ENCODE results near the gene FKBP7.
A peak's percentile ranks its signal among the peaks of the same experiment; 100 is the strongest.
"Not testable (repeated sequence)": the region's sequence is repeated elsewhere in the genome, so short reads cannot be mapped to it uniquely, and the experiment has no call there.

Gene FKBP7

GRCh38 chr2:178485356-178485755 lies 7.0 kb upstream of the FKBP7 start:
- no peak for DNase-seq (ENCODE audit: low read depth, low spot score)

DNA sequence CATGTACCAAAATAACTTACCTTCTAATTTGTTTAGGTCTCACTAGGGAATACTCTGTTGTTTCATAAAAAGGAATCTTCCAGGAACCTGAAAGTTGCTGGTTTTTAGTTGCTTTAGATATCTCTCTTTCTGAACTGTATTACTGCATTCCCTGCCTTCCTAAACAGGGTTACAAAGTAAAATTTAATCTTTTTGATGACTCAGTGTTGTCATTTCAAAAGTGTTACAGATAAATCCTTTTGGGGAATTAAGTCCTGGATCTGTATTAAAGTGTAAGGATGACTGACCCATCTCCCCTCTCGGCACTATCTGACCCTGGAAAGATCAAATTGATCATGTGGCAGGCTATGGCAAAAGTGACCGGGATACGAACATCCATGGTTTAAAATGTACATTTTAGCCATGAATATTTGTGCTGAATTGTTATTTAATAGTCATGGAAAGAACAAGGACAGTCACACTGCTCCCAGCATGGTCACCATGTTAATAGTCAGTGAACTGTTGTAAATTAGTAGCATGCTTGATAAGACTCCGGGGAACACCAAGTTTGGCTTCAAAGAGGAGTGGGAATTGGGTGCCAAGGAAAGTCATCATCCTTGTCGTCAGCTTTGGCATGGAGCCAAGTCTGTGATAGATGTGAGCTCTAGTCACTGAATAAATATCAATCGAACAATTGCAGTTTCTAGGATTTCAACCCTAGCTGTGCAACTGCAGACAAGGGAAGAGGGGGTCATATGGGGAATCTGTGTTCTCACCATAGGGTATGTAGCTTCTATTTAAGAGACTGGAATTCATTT lies 6.0 kb upstream of the FKBP7 start:
- peak; percentile 74 for DNase-seq (ENCODE audit: low read depth, low spot score)

- DNase-seq (ENCODE audit: low read depth, low spot score): no peak
These were observed 4.0 kb upstream of the FKBP7 start for GRCh38 chr2:178482437-178482836.

DNA sequence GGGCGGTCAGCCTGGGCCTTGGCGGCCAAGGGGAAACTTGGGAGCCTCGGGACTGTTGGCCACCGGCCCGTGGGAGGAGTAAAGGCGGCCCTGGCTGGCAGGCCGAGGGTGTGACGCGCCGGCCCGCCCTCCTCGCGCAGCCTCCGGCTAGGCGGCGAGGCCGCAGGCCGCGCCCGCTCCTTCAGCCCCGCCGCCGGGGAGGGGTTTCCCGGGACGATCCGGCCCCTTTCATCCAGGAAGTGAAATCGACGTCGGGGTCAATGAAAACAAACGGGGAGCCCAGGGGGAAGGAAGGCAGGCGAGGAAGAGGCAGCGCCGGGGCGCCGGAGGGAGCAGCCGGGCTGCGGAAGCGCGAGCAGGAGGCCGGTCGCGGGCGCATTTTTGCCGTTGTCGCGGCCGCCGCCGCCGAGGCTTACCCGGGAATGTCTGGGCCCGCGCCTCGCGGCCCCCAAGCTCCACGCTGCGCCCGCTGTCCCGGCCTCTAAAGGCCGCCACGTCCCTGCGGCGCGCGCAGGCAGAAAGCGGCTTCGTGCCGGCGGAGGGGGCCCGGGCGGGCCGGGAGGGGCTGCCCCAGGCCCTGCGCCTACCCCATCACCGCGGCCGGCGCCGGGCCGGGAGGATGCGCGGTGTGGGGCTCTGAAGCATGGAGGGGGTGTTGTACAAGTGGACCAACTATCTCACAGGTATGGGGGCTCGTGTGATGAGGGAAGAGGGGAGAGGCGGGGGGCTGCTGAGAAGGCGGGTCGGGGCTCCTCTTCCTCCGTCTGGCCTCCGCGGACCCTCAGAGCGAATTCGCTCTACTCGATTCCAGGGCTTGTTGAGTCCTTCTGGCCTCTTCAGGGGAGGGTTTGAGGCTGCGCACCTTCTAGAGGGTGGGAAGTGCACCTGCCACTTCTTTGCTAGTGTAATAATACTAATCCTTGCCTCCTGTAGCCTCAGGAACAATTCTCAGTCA lies 2.1 kb upstream of the FKBP7 start, which contains the start of gene PLEKHA3:
PLEKHA3 (plus strand) TSS at position 231 of the 955 bp plus-strand sequence; CDS start at position 644, 413 bp downstream.
- peak; percentile 99 for DNase-seq (ENCODE audit: low read depth, low spot score)

DNA sequence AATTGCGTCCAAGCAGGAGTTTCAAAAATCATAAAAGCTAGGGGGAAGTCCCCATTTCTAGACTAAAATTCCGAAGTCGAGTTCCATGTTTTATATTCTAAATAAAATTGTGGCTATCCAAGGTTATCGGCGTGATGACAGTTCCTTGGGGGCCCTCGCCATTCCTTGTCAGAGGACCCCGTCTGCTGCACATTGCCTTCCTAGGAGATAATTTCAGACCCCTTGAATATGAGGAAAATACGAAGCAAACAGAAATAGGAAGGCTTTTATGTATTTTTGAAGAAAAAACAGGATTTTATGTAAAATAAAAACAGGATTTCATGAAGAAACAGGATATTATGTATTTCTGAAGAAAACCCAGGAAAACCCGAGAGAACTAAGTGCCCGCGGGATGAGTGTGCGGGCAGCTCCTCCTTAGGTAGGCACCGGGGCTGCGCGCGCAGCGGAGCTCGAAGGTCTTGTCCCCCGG lies 1.4 kb upstream of the FKBP7 start:
- DNase-seq (ENCODE audit: low read depth, low spot score): no peak

DNA sequence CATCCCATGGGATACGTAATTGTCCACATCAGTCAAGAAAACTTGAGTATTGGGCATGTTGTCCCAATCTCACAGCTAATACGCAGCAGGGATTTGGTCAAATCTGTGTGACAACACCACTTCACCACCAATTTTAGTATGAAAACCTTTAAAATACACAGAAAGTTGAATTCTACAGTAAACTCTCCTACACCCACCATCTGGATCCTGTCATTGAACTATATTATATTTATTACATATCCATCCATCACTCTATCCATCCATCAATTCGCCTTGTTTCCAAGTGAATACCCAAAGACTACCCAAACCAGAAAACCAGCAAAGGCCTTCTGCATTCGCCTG lies 846 bp upstream of the FKBP7 start:
- DNase-seq (ENCODE audit: low read depth, low spot score): no peak

GRCh38 chr2:178478130-178478438 lies 316 bp downstream of the FKBP7 start:
- DNase-seq (ENCODE audit: low read depth, low spot score): no peak

GRCh38 chr2:178477443-178478129 lies 814 bp downstream of the FKBP7 start:
- peak; percentile 16 for DNase-seq (ENCODE audit: low read depth, low spot score)

GRCh38 chr2:178476477-178476876 lies 1.9 kb downstream of the FKBP7 start:
- no peak for DNase-seq (ENCODE audit: low read depth, low spot score)

DNA sequence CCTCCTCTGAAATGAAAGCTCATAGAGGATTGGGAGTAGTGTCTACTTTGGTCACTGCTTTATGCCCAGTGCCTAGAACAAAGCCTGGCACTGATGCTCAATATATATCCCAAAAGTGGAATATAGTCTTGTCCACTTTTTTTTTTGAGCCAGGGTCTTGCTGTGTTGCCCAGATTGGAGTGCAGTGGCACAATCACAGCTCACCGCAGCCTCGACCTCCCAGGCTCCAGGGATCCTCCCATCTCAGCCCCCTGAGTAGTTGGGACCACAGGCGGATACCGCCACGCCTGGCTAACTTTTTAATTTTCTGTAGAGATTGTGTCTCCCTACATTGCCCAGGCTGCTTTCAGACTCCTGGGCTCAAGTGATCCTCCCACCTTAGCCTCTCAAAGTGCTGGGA lies 3.8 kb downstream of the FKBP7 start:
- no peak for DNase-seq (ENCODE audit: low read depth, low spot score)

DNA sequence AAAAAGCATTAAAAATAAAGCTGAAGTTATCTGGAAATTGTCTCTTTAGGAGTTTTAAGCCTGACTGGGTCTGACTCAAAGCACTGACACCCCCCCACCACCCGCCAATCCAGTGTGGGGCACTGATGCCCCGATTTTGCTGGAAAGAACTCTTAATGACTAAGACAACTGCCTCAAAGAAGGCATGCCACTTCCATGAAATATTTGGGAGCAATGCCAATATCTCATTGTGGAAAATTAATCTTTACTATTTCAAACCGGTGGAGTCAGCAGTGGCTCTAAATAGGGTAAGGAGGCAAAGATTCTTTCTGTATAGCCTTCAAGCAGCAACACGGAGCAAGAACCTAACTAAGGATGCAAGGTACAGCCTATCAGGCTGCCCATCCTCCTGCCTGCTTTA lies 4.5 kb downstream of the FKBP7 start:
- DNase-seq (ENCODE audit: low read depth, low spot score): peak; percentile 15

DNA sequence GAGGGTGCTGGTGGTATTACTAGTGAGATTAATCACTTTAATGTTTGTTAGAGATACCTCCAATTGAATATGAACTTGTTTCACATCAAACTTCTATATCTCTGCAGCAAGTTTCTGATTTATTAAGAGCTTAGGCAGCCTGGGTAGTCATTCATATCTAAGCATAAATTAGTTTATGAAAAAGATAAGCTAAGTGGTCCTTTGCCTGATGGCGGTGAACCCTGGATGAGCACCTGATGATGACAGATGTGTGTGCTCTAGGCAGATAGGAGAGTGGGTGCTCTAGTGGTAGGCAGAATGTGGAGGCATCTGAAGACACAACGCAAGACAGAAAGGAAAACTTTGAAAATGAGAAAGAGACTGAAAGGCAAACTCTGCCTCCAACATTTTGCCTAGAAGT lies 5.0 kb downstream of the FKBP7 start:
- DNase-seq (ENCODE audit: low read depth, low spot score): no peak

GRCh38 chr2:178471313-178471712 lies 7.1 kb downstream of the FKBP7 start:
- not testable (repeated sequence) for DNase-seq (ENCODE audit: low read depth, low spot score)

- DNase-seq (ENCODE audit: low read depth, low spot score): no peak
These were observed 9.1 kb downstream of the FKBP7 start for GRCh38 chr2:178469219-178469849.

DNA sequence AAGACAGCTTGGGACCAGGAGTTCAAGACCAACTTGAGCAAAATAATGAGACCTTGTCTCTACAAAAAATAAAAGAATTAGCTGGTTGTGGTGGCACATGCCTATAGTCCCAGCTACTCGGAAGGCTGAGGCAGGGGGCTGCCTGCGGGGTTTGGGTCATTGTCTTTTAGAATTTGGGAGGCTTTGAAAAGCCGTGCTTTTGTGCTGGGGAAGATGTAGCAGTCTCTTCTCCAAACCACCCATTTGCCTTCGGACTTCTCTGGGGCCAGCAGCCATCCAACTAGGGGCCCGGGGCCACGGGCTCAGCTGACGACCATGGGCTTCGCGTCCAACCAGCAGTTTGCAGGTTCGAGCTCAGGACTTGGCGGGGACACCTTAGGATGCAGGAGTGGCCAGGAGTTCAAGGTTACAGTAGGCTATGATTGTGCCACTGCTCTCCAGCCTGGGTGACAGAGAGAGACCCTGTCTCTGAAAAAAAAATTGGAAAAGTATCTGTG lies 21.0 kb downstream of the FKBP7 start:
- DNase-seq (ENCODE audit: low read depth, low spot score): no peak

DNA sequence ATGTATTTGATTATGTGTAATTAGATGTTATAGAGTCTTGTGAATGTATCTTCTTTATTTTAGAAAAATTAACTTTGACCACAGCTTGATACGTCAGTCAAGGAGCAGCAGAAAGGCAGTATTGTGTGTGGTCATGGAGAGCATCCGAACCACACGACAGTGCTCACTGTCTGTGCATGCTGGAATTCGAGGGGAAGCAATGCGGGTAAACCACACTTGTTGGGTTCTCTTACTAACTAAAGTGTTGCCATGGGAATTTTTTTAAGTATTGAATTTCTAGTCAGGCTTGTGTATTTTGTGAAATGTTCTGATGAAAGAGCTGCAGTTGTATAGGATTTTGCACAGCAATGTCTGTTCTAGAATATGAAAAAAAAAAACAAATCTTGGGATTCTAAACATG lies 22.5 kb downstream of the FKBP7 start:
- peak; percentile 67 for DNase-seq (ENCODE audit: low read depth, low spot score)

- DNase-seq (ENCODE audit: low read depth, low spot score): peak; percentile 8
These were observed 25.5 kb downstream of the FKBP7 start for GRCh38 chr2:178452870-178453269.

DNA sequence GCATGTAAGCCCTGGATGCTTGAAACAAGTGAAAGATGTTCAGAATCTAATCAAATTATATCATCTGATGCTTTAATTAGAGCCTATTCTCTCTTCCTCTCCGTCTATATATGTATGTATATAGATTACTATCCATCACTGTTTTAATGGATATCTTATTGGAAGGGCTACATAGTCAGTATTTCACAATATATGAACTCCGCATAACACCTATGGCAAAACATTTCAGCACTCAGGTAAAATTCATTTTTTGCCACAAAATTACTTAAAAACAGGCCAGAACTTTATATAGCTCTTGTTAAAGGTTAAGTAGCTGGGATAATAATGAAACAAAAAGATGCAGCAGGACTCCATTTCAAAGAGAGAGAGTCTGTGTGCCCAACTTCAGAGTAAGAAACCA lies 26.1 kb downstream of the FKBP7 start:
- no peak for DNase-seq (ENCODE audit: low read depth, low spot score)

DNA sequence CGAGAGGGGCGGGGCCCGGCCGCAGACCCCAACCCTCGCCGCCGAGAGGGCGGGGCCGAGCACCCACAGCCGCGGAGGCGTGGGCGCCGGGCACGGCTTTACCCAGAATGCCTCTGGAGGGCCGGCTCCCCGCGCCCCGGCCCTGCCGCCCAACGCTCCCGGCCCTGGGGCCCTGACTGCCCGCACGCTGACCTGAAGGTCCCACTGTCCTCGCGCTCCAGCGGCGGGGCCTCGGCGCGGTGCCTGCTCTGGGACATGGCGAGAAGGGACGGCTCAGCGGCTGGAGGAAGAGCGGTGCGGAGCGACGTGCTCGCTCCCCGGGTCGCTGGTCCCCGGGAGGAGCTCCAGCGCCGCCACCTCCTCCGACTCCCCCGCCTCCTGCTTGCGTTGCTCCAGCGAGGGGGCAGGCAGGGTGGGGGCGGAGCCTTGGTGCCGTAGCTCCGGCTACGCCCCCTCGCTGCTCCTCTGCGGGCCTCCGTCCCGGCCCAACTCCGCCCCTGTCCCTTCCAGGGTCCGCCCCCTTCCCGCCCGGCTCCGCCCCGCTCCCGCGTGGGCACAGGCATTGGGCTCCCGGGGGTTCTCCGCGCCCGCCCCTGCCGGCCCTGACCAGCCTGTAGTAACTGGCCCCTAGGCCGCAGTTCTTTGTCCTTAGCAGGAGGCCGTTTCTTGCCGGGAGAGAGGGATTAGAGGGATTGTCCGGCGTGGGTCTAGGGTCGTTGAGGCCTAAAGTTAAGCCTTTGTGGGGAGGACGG lies 27.4 kb downstream of the FKBP7 start, which contains the start of the genes PJVK and PRKRA:
PJVK (plus strand) TSS at position 605 of the 752 bp plus-strand sequence. CDS start 2,032 bp downstream, outside the sequence.
PRKRA (minus strand) TSS at position 402 of the 752 bp plus-strand sequence; CDS start at position 257, 145 bp downstream.
- DNase-seq (ENCODE audit: low read depth, low spot score): peak; percentile 100

- DNase-seq (ENCODE audit: low read depth, low spot score): no peak
These were observed 28.0 kb downstream of the FKBP7 start for GRCh38 chr2:178450524-178450773.

All from astrocyte of the hippocampus (primary cell).